ENCODE measurements around the gene SLC29A2. TPM values are rescaled to one million over a fixed set of nuclear protein-coding genes. Genes with fewer than 3 reads are reported as not detected.

The SLC29A2 gene
- total RNA-seq, 1 experiment from 2014 or later, result 39.7 TPM

DNA sequence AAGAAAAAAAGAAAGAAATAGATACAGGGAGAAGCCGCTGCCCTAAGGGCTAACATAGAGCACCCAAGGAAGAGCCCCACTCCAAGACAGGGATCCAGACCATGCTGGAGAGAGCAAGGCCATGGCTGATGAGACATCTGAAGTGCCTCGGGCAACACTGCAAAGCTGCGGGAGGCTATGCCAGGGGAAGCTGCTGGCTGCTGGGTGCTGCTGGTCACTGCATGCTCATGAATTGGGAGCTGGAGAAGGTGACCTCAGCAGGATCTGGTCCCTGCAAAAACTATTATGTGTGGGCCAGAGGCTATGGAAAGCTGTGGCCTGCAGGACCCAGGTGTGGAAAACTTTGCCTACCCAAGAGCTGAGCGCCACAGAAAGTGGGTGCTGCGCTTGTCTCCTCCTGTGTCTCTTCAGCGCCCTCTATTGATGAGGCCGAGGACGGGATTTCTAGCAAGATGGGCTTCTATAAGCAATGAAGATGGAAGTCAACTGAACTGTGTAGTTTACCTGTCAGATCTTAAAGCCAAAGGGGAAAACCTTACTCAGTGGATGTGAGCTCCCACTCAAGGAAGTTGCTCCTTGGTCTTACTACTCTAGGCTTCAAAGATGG lies 17.3 kb upstream of the SLC29A2 start:
- peak overlapping the region; percentile 43 for H3K4me2 ChIP-seq (ENCODE audit: low read length)
- intact Hi-C loops (cut with micrococcal nuclease), result loop anchor here (5.0 kb wide), 1 partner anchor 77 kb away; no protein-coding TSS in a partner anchor
- no peak for TF ChIP-seq EZH2phosphoT487 (IDR thresholded peaks at IDR 0.05; ENCODE audit: borderline replicate concordance)
- TF ChIP-seq, protein P1, sequence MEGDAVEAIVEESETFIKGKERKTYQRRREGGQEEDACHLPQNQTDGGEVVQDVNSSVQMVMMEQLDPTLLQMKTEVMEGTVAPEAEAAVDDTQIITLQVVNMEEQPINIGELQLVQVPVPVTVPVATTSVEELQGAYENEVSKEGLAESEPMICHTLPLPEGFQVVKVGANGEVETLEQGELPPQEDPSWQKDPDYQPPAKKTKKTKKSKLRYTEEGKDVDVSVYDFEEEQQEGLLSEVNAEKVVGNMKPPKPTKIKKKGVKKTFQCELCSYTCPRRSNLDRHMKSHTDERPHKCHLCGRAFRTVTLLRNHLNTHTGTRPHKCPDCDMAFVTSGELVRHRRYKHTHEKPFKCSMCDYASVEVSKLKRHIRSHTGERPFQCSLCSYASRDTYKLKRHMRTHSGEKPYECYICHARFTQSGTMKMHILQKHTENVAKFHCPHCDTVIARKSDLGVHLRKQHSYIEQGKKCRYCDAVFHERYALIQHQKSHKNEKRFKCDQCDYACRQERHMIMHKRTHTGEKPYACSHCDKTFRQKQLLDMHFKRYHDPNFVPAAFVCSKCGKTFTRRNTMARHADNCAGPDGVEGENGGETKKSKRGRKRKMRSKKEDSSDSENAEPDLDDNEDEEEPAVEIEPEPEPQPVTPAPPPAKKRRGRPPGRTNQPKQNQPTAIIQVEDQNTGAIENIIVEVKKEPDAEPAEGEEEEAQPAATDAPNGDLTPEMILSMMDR (IDR thresholded peaks at IDR 0.05 in 2 of 3, conservative IDR thresholded peaks at IDR 0.05 in 1 of 3; ENCODE audit: borderline replicate concordance in 1 of 3, insufficient read depth in 1 of 3, low read depth in 2 of 3, low read length in 2 of 3), result peak; percentile 88 to 92 (median 89)
- TF ChIP-seq, protein P2, sequence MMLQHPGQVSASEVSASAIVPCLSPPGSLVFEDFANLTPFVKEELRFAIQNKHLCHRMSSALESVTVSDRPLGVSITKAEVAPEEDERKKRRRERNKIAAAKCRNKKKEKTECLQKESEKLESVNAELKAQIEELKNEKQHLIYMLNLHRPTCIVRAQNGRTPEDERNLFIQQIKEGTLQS (IDR thresholded peaks at IDR 0.05), result no peak
- peak; percentile 87 for TF ChIP-seq RAD21 (IDR thresholded peaks at IDR 0.05; ENCODE audit: low read depth)
- TF ChIP-seq SP1 (IDR thresholded peaks at IDR 0.05; ENCODE audit: low read depth), result no peak; the same call in 1 of the 2 replicates
- TF ChIP-seq SIN3A (IDR thresholded peaks at IDR 0.05; ENCODE audit: low read depth), result no peak
- no peak for TF ChIP-seq CBX3 (IDR thresholded peaks at IDR 0.05; ENCODE audit: low read depth)
- peak; percentile 62 for TF ChIP-seq YY1 (IDR thresholded peaks at IDR 0.05; ENCODE audit: extremely low read depth, insufficient replicate concordance, low read depth, low read length)

More for the DNA sequence above, 17.3 kb upstream of the SLC29A2 start:
- RAD21 ChIA-PET (ENCODE audit: low non-redundant PET in 1 of 2, low total read pairs in 2 of 2, uncharacterized antibody in 2 of 2, unreplicated experiment in 2 of 2), result interaction anchor here (0.6 to 0.7 kb wide), 2 partner anchors 15 to 1059 kb away, joined by 3 read pairs; no protein-coding TSS in a partner anchor
- BruUV-seq (replicated peaks), result no TSS peak
- H3K4me3 ChIP-seq (replicated peaks in 1 of 2; ENCODE audit: low read depth in 1 of 2, low read length in 2 of 2), result no peak overlapping the region
- CTCF ChIA-PET, result interaction anchor here (0.6 to 10.1 kb wide), 25 partner anchors 9 to 715 kb away, joined by 3 to 121 read pairs (median 5); partner anchors contain the start of genes BRMS1, DPP3, MRPL11 and RBM4B
- no peaks in the 10 kb centered on the region for H3K9me3 ChIP-seq (ENCODE audit: control insufficient read depth in 1 of 2, insufficient read depth in 1 of 2, low read depth in 1 of 2, low read length in 2 of 2)
- POLR2A ChIA-PET, result interaction anchor here (0.6 to 0.9 kb wide), 4 partner anchors 16 to 633 kb away, joined by 3 to 4 read pairs (median 3); no protein-coding TSS in a partner anchor
- H4K20me1 ChIP-seq (ENCODE audit: insufficient read depth), result no peaks in the 10 kb centered on the region
- ATAC-seq (peak; percentile 80), DNase-seq (ENCODE audit: low read depth, low spot score) (peak; percentile 75)
- H3K36me3 ChIP-seq (ENCODE audit: control insufficient read depth in 1 of 2, insufficient read depth in 2 of 2, low read length in 2 of 2), result no peaks in the 10 kb centered on the region
- no peaks in the 10 kb centered on the region for H3K27me3 ChIP-seq (ENCODE audit: insufficient read depth, low read length)
- no peak overlapping the region for H3K27ac ChIP-seq (ENCODE audit: low read depth, low read length)
- no peak overlapping the region for H3K9ac ChIP-seq (ENCODE audit: low read length)
- H3K79me2 ChIP-seq (ENCODE audit: insufficient read depth, low read length), result no peaks in the 10 kb centered on the region
- H3K4me1 ChIP-seq (ENCODE audit: control insufficient read depth in 1 of 2, insufficient read depth in 2 of 2, low read length in 2 of 2), result peaks cover 16 to 32% of the 10 kb centered on the region in 2 experiments; a peak in 3 of 4 replicates
- no peaks in the 10 kb centered on the region for H3K9me2 ChIP-seq (ENCODE audit: insufficient read depth)
- peak overlapping the region; percentile 77 for H2AFZ ChIP-seq (ENCODE audit: low read depth, low read length, poor library complexity, severe bottlenecking)

Measured in HCT116 (cell line).